ENCODE data around the gene NKX6-1.

The NKX6-1 gene

GRCh38 chr4:84481077-84481859 lies 17.8 kb downstream of the NKX6-1 start:
- Histone ChIP-seq H3K36me3 (no peaks in the 10 kb centered on the region), H3K27me3 (no peaks in the 10 kb centered on the region), H4K20me1 (no peaks in the 10 kb centered on the region), H3K4me1 (no peaks in the 10 kb centered on the region), H3K27ac (no peak overlapping the region), H3K4me2 (no peak overlapping the region), H3K4me3 (no peak overlapping the region), H3K9ac (no peak overlapping the region), H3K9me3 (peaks cover 22% of the 10 kb centered on the region)
- no peak for TF ChIP-seq Cebpa-rat (IDR thresholded peaks at IDR 0.05)

DNA sequence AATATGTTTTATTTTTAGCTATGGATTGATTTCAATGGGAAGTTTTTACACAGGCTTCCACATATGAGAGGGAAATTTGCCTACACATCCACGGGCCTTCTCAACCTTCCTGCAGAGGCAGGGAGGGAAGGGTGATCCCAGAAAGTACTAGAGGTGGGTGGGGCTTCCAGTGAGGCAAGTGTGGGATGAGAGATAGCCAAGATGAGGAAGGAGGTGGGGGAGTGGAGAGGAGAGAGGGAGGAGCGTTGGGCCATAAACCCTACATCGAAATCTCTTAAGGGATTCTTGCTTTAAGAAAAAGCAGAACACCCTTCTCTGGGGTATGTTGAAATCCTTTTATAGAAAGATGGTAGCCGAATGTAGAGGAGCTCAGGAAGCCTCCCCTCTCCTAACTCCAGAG lies 19.0 kb downstream of the NKX6-1 start:
- H3K4me3 ChIP-seq, result no peak overlapping the region
- no peak overlapping the region for H3K27ac ChIP-seq
- TF ChIP-seq Cebpa-rat (IDR thresholded peaks at IDR 0.05), result no peak
- H3K27me3 ChIP-seq, result no peaks in the 10 kb centered on the region
- no peaks in the 10 kb centered on the region for H4K20me1 ChIP-seq
- H3K36me3 ChIP-seq, result no peaks in the 10 kb centered on the region
- H3K9ac ChIP-seq, result no peak overlapping the region
- H3K4me2 ChIP-seq, result no peak overlapping the region
- peaks cover 22% of the 10 kb centered on the region for H3K9me3 ChIP-seq
- no peaks in the 10 kb centered on the region for H3K4me1 ChIP-seq

DNA sequence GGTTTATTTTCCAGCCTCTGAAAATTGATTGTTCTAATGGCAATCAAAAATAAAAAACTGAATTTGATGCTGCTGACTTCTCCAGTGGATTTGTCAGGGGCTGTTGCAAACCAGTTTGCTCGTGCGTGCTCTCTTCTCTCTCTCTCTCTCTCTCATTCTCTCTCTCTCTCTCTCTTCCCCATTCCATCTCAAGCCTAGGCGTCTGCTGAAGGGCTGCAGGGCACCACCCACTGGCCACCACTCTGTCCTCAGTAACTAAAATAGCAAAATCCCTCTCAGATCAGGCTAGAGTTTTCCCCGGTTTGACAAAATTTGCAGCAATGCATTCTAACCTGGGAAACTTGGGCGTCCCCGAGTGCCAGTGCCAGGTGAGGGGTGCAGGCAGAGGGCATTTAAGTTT lies 19.4 kb downstream of the NKX6-1 start:
- no peak overlapping the region for H3K4me3 ChIP-seq
- H3K36me3 ChIP-seq, result no peaks in the 10 kb centered on the region
- TF ChIP-seq Cebpa-rat (IDR thresholded peaks at IDR 0.05), result no peak
- H3K4me1 ChIP-seq, result no peaks in the 10 kb centered on the region
- H4K20me1 ChIP-seq, result no peaks in the 10 kb centered on the region
- H3K9ac ChIP-seq, result no peak overlapping the region
- no peak overlapping the region for H3K27ac ChIP-seq
- H3K27me3 ChIP-seq, result no peaks in the 10 kb centered on the region
- no peak overlapping the region for H3K4me2 ChIP-seq
- H3K9me3 ChIP-seq, result peaks cover 22% of the 10 kb centered on the region

GRCh38 chr4:84477738-84478137 lies 21.4 kb downstream of the NKX6-1 start:
- H3K27ac ChIP-seq, result no peak overlapping the region
- H3K36me3 ChIP-seq, result no peaks in the 10 kb centered on the region
- no peak overlapping the region for H3K4me3 ChIP-seq
- H3K4me1 ChIP-seq, result no peaks in the 10 kb centered on the region
- no peaks in the 10 kb centered on the region for H3K27me3 ChIP-seq
- no peak overlapping the region for H3K4me2 ChIP-seq
- no peaks in the 10 kb centered on the region for H4K20me1 ChIP-seq
- TF ChIP-seq Cebpa-rat (IDR thresholded peaks at IDR 0.05), result no peak
- no peak overlapping the region for H3K9ac ChIP-seq
- peaks cover 11% of the 10 kb centered on the region for H3K9me3 ChIP-seq

GRCh38 chr4:84474107-84474506 lies 25.0 kb downstream of the NKX6-1 start:
- Histone ChIP-seq H3K4me2 (no peak overlapping the region), H3K27me3 (no peaks in the 10 kb centered on the region), H3K36me3 (no peaks in the 10 kb centered on the region), H3K27ac (no peak overlapping the region), H3K9me3 (no peaks in the 10 kb centered on the region), H3K4me1 (no peaks in the 10 kb centered on the region), H3K4me3 (no peak overlapping the region), H4K20me1 (no peaks in the 10 kb centered on the region), H3K9ac (no peak overlapping the region)
- TF ChIP-seq Cebpa-rat (IDR thresholded peaks at IDR 0.05), result no peak

DNA sequence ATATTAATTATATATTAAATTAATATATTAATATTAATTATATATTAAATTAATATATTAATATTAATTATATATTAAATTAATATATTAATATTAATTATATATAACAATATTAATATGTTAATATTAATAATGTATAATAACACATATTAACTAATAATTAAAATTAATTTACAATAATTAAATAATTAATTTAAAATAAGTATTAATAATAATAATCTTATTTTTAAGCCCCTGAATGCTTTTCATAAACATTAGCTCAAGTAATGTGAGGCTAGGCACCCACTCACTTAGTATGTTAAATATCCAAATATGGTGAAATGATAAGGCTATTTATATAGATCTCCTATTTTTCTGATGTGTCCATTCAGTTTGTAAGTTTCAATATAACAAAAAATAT lies 26.9 kb downstream of the NKX6-1 start:
- TF ChIP-seq Cebpa-rat (IDR thresholded peaks at IDR 0.05), result no peak
- Histone ChIP-seq H3K4me3 (no peak overlapping the region), H3K9me3 (no peaks in the 10 kb centered on the region), H3K9ac (no peak overlapping the region), H3K4me2 (no peak overlapping the region), H3K27me3 (no peaks in the 10 kb centered on the region), H3K4me1 (no peaks in the 10 kb centered on the region), H3K36me3 (no peaks in the 10 kb centered on the region), H4K20me1 (no peaks in the 10 kb centered on the region), H3K27ac (no peak overlapping the region)

DNA sequence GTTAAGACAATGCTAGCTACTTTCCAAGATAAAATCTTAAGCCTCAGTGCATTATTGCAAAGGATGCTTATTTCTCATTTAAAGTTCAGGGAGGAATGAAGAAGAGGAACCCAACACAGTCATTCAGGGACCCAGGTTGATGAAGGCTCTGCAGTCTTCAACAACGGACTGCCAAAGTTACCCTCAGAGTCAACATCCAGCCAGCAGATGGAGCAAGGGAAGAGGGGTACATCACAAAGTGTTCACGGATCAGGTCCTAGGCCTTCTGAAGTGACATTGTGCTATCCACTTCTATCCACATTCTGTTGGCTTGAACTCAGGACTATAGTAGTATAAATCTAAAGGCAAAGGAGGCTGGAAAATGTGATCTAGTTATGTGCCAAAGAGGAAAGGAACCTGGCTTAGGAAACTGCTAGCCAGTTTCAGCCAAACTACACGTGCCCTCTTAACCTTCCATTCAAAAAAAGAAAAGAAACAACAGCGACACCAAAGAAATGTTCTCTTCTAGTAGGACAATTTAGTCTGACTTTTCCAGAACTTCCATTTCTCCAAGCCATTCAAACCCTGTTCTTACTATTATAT lies 28.8 kb downstream of the NKX6-1 start:
- no peaks in the 10 kb centered on the region for H3K36me3 ChIP-seq
- H4K20me1 ChIP-seq, result no peaks in the 10 kb centered on the region
- H3K4me3 ChIP-seq, result no peak overlapping the region
- H3K4me2 ChIP-seq, result no peak overlapping the region
- H3K27ac ChIP-seq, result no peak overlapping the region
- no peaks in the 10 kb centered on the region for H3K27me3 ChIP-seq
- no peak overlapping the region for H3K9ac ChIP-seq
- H3K9me3 ChIP-seq, result no peaks in the 10 kb centered on the region
- TF ChIP-seq Cebpa-rat (IDR thresholded peaks at IDR 0.05), result no peak
- H3K4me1 ChIP-seq, result no peaks in the 10 kb centered on the region

DNA sequence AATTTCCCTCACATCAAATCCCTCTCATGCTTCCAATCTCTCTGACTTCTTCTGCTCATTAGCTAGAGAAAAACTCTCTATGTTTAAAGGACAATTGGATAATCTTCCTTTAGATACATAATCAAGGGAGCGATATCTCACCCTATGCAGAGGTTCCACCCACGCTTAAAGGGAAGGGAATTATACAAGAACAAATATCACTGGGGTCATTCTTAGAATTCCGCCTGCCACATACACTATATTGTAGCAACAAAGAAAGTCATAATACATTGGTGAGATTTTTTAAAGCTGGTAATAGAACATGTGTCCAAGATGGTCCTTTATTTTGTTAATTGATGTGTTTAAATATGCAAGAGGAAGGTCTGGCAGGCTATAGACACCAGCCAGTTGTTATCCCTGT lies 31.5 kb downstream of the NKX6-1 start:
- no peaks in the 10 kb centered on the region for H4K20me1 ChIP-seq
- no peaks in the 10 kb centered on the region for H3K36me3 ChIP-seq
- H3K9ac ChIP-seq, result no peak overlapping the region
- H3K9me3 ChIP-seq, result no peaks in the 10 kb centered on the region
- no peak overlapping the region for H3K27ac ChIP-seq
- H3K4me1 ChIP-seq, result no peaks in the 10 kb centered on the region
- H3K4me3 ChIP-seq, result no peak overlapping the region
- no peak for TF ChIP-seq Cebpa-rat (IDR thresholded peaks at IDR 0.05)
- no peaks in the 10 kb centered on the region for H3K27me3 ChIP-seq
- H3K4me2 ChIP-seq, result no peak overlapping the region

DNA sequence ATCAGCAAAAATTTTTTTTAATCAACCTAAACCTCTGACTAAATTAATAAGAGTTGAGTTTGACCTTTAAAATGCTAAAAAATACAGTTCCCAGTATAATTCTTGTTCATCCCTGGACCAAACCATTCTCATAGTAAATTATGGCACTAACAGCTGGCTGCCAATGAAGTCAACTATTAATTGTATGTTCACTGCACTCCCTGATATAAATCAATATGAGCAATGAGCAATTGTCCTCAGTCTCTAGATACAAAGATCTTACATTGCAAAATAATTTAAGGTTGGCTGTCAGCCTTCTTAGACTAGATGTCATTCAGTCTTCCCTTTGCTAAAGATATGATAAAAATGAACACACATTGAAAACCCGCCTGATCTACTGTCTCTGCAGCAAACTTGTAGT lies 39.3 kb downstream of the NKX6-1 start:
- Histone ChIP-seq H3K4me1 (no peaks in the 10 kb centered on the region), H3K4me3 (no peak overlapping the region), H3K9me3 (no peaks in the 10 kb centered on the region), H3K36me3 (no peaks in the 10 kb centered on the region), H4K20me1 (no peaks in the 10 kb centered on the region), H3K4me2 (no peak overlapping the region), H3K9ac (no peak overlapping the region), H3K27me3 (no peaks in the 10 kb centered on the region), H3K27ac (no peak overlapping the region)
- TF ChIP-seq Cebpa-rat (IDR thresholded peaks at IDR 0.05), result no peak

DNA sequence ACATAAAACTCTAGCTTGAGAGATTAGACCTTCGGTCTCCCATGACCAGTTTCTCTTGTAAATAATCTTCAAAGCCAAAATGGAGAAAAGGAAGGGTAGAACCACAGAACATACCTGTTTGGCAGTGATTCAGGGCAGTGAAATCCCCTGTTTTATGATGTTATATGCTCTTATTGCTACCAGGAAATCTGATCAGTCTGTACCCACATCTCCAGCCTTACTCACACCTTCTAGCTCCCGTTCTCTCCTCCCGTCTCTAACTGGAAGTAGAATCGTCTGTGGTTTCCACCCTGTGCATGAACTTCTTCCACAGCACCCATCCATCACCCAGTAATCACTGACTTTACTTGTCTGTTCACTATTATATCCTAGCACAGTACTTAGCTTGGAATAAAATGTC lies 42.9 kb downstream of the NKX6-1 start:
- no peaks in the 10 kb centered on the region for H3K4me1 ChIP-seq
- no peak overlapping the region for H3K4me2 ChIP-seq
- H3K4me3 ChIP-seq, result no peak overlapping the region
- no peaks in the 10 kb centered on the region for H3K27me3 ChIP-seq
- no peak overlapping the region for H3K27ac ChIP-seq
- H3K9ac ChIP-seq, result no peak overlapping the region
- H3K9me3 ChIP-seq, result no peaks in the 10 kb centered on the region
- TF ChIP-seq Cebpa-rat (IDR thresholded peaks at IDR 0.05), result no peak
- H3K36me3 ChIP-seq, result no peaks in the 10 kb centered on the region
- H4K20me1 ChIP-seq, result no peaks in the 10 kb centered on the region

All from BLaER1 (cell line).